ENCODE results near the gene NIPA2. TPM values are rescaled to one million over a fixed set of nuclear protein-coding genes. Genes with fewer than 3 reads are reported as not detected.
A peak's percentile ranks its signal among the peaks of the same experiment; 100 is the strongest.

The NIPA2 gene
- total and polyA plus RNA-seq, 2 of the 13 experiments (the other 11 are each of a cell fraction or from before 2014, with no cell fraction given) = 29.0 to 56.2 TPM

- TF ChIP-seq, protein P1, sequence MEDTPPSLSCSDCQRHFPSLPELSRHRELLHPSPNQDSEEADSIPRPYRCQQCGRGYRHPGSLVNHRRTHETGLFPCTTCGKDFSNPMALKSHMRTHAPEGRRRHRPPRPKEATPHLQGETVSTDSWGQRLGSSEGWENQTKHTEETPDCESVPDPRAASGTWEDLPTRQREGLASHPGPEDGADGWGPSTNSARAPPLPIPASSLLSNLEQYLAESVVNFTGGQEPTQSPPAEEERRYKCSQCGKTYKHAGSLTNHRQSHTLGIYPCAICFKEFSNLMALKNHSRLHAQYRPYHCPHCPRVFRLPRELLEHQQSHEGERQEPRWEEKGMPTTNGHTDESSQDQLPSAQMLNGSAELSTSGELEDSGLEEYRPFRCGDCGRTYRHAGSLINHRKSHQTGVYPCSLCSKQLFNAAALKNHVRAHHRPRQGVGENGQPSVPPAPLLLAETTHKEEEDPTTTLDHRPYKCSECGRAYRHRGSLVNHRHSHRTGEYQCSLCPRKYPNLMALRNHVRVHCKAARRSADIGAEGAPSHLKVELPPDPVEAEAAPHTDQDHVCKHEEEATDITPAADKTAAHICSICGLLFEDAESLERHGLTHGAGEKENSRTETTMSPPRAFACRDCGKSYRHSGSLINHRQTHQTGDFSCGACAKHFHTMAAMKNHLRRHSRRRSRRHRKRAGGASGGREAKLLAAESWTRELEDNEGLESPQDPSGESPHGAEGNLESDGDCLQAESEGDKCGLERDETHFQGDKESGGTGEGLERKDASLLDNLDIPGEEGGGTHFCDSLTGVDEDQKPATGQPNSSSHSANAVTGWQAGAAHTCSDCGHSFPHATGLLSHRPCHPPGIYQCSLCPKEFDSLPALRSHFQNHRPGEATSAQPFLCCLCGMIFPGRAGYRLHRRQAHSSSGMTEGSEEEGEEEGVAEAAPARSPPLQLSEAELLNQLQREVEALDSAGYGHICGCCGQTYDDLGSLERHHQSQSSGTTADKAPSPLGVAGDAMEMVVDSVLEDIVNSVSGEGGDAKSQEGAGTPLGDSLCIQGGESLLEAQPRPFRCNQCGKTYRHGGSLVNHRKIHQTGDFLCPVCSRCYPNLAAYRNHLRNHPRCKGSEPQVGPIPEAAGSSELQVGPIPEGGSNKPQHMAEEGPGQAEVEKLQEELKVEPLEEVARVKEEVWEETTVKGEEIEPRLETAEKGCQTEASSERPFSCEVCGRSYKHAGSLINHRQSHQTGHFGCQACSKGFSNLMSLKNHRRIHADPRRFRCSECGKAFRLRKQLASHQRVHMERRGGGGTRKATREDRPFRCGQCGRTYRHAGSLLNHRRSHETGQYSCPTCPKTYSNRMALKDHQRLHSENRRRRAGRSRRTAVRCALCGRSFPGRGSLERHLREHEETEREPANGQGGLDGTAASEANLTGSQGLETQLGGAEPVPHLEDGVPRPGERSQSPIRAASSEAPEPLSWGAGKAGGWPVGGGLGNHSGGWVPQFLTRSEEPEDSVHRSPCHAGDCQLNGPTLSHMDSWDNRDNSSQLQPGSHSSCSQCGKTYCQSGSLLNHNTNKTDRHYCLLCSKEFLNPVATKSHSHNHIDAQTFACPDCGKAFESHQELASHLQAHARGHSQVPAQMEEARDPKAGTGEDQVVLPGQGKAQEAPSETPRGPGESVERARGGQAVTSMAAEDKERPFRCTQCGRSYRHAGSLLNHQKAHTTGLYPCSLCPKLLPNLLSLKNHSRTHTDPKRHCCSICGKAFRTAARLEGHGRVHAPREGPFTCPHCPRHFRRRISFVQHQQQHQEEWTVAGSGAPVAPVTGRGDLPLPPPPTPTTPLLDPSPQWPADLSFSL (CRISPR knock-in tag; IDR thresholded peaks at IDR 0.05) = peak; percentile 45; the same call in 1 of the 2 replicates
- TF ChIP-seq, protein P2, sequence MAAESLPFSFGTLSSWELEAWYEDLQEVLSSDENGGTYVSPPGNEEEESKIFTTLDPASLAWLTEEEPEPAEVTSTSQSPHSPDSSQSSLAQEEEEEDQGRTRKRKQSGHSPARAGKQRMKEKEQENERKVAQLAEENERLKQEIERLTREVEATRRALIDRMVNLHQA (CRISPR knock-in tag; IDR thresholded peaks at IDR 0.05) = no peak
- TF ChIP-seq ZSCAN30 (CRISPR knock-in tag; IDR thresholded peaks at IDR 0.05) (no peak), SOX5 (CRISPR knock-in tag; IDR thresholded peaks at IDR 0.05; ENCODE audit: borderline replicate concordance) (no peak), HMG20B (CRISPR knock-in tag; conservative IDR thresholded peaks at IDR 0.05) (no peak), ZNF251 (CRISPR knock-in tag; IDR thresholded peaks at IDR 0.05) (no peak), GPN1 (CRISPR knock-in tag; IDR thresholded peaks at IDR 0.05; ENCODE audit: borderline replicate concordance) (no peak), ZNF605 (CRISPR knock-in tag; IDR thresholded peaks at IDR 0.05) (0 out of 2 replicates have a peak, but pooled peaks have one; percentile 34), CREM (IDR thresholded peaks at IDR 0.05) (peak; percentile 13; the same call in 1 of the 2 replicates), CREM (CRISPR knock-in tag; IDR thresholded peaks at IDR 0.05) (no peak), XBP1 (CRISPR knock-in tag; IDR thresholded peaks at IDR 0.05) (no peak), REPIN1 (CRISPR knock-in tag; IDR thresholded peaks at IDR 0.05; ENCODE audit: borderline replicate concordance, low read depth) (no peak), ZNF121 (CRISPR knock-in tag; IDR thresholded peaks at IDR 0.05) (no peak), ZNF567 (CRISPR knock-in tag; IDR thresholded peaks at IDR 0.05; ENCODE audit: borderline replicate concordance) (no peak), ELF4 (CRISPR knock-in tag; IDR thresholded peaks at IDR 0.05; ENCODE audit: borderline replicate concordance) (no peak), CHD2 (IDR thresholded peaks at IDR 0.05; ENCODE audit: low read depth, low read length) (no peak), HIC2 (CRISPR knock-in tag; IDR thresholded peaks at IDR 0.05; ENCODE audit: low read depth) (no peak), NFATC3 (CRISPR knock-in tag; IDR thresholded peaks at IDR 0.05) (no peak)
- TF ChIP-seq, protein P3, sequence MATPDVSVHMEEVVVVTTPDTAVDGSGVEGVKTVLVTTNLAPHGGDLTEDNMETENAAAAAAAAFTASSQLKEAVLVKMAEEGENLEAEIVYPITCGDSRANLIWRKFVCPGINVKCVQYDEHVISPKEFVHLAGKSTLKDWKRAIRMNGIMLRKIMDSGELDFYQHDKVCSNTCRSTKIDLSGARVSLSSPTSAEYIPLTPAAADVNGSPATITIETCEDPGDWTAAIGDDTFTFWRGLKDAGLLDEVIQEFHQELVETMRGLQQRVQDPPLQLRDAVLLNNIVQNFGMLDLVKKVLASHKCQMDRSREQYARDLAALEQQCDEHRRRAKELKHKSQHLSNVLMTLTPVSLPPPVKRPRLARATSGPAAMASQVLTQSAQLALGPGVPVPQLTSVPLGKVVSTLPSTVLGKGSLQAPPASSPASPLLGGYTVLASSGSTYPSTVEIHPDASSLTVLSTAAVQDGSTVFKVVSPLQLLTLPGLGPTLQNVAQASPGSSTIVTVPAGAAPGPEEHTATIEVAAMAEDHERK (CRISPR knock-in tag; IDR thresholded peaks at IDR 0.05; ENCODE audit: low read depth) = no peak
Measured at GRCh38 chr15:22844421-22845288, 6.2 kb downstream of the NIPA2 start (continued).
